Trophoblast cell (in vitro differentiated cells and primary cell): Measurements from ENCODE around the gene DAB1.
A peak's percentile ranks its signal among the peaks of the same experiment; 100 is the strongest.

Experiments used
- DNase-seq, 2 donors: peaks; one replicate each; pipeline ENCODE4 v3.0.0-alpha.2; 2016
- H2AFZ ChIP-seq: 2 replicates; pipeline ENCODE4 v1.6.1; 2013; ENCODE audit warnings: low read length, moderate library complexity, mild to moderate bottlenecking; ENCODE audit not compliant: insufficient read depth, poor library complexity
- H2AK5ac ChIP-seq: 2 replicates; pipeline ENCODE4 v1.6.1; 2013; ENCODE audit warnings: mild to moderate bottlenecking, low read length
- H2BK120ac ChIP-seq: 2 replicates; pipeline ENCODE4 v1.6.1; 2013; ENCODE audit warnings: low read length, mild to moderate bottlenecking, moderate library complexity; ENCODE audit not compliant: insufficient read depth, poor library complexity
- H2BK12ac ChIP-seq: 2 replicates; pipeline ENCODE4 v1.6.1; 2013; ENCODE audit warnings: mild to moderate bottlenecking, low read length, moderate library complexity
- H2BK5ac ChIP-seq: 2 replicates; pipeline ENCODE4 v1.6.1; 2013; ENCODE audit warnings: low read length, low read depth, moderate library complexity, mild to moderate bottlenecking; ENCODE audit not compliant: poor library complexity
- H3K14ac ChIP-seq: 2 replicates; pipeline ENCODE4 v1.6.1; 2013; ENCODE audit warnings: mild to moderate bottlenecking, low read length
- H3K18ac ChIP-seq: 2 replicates; pipeline ENCODE4 v1.6.1; 2013; ENCODE audit warnings: mild to moderate bottlenecking, low read length
- H3K23ac ChIP-seq: 2 replicates; pipeline ENCODE4 v1.6.1; 2013; ENCODE audit warnings: low read length
- H3K27ac ChIP-seq: 2 replicates; pipeline ENCODE4 v1.5.1; 2013; ENCODE audit warnings: low read depth, mild to moderate bottlenecking, inconsistent platforms, low read length, moderate library complexity
- H3K27me3 ChIP-seq: 2 replicates; pipeline ENCODE4 v1.6.1; 2013; ENCODE audit warnings: inconsistent platforms, mild to moderate bottlenecking, low read length, moderate library complexity; ENCODE audit not compliant: insufficient read depth
- H3K36me3 ChIP-seq, 2 experiments: 1 replicate in 1 of 2; 2 replicates in 1 of 2; pipeline ENCODE4 v1.6.1; 2013; ENCODE audit warnings: low read length in 2 of 2, mild to moderate bottlenecking in 2 of 2, moderate library complexity in 1 of 2; ENCODE audit not compliant: insufficient read depth in 2 of 2, control insufficient read depth in 1 of 2
- H3K4ac ChIP-seq: 2 replicates; pipeline ENCODE4 v1.6.1; 2013; ENCODE audit warnings: low read depth, mild to moderate bottlenecking, low read length, moderate library complexity
- H3K4me1 ChIP-seq, 2 experiments: 1 replicate in 1 of 2; 2 replicates in 1 of 2; pipeline ENCODE4 v1.6.1; 2013; ENCODE audit warnings: low read length in 2 of 2, mild to moderate bottlenecking in 2 of 2, moderate library complexity in 1 of 2; ENCODE audit not compliant: insufficient read depth in 2 of 2, control insufficient read depth in 1 of 2
- H3K4me2 ChIP-seq: 2 replicates; pipeline ENCODE4 v1.6.1; 2013; ENCODE audit warnings: inconsistent platforms, mild to moderate bottlenecking, low read length, moderate library complexity
- H3K4me3 ChIP-seq: 2 replicates; pipeline ENCODE4 v1.5.1; 2013; ENCODE audit warnings: mild to moderate bottlenecking, low read depth, low read length, inconsistent platforms
- H3K79me1 ChIP-seq: one replicate; pipeline ENCODE4 v1.6.1; 2013; ENCODE audit warnings: low read length
- H3K79me2 ChIP-seq: 2 replicates; pipeline ENCODE4 v1.6.1; 2013; ENCODE audit warnings: low read length, mild to moderate bottlenecking; ENCODE audit not compliant: control insufficient read depth, insufficient read depth, poor library complexity
- H3K9ac ChIP-seq: 2 replicates; pipeline ENCODE4 v1.6.1; 2013; ENCODE audit warnings: mild to moderate bottlenecking, low read length
- H3K9me3 ChIP-seq: 2 replicates; pipeline ENCODE4 v1.6.1; 2013; ENCODE audit warnings: low read depth, mild to moderate bottlenecking, control low read depth, inconsistent platforms, low read length; ENCODE audit not compliant: insufficient read depth
- H4K12ac ChIP-seq: 2 replicates; pipeline ENCODE4 v1.6.1; 2013; ENCODE audit warnings: low read depth, mild to moderate bottlenecking, low read length, moderate library complexity
- H4K8ac ChIP-seq: 2 replicates; pipeline ENCODE4 v1.6.1; 2013; ENCODE audit warnings: low read depth, mild to moderate bottlenecking, low read length, moderate library complexity
- H4K91ac ChIP-seq: one replicate; pipeline ENCODE4 v1.6.1; 2013; ENCODE audit warnings: low read depth, mild to moderate bottlenecking, low read length, moderate library complexity
- WGBS: extraction: QIAGEN DNeasy Blood & Tissue Kit; methylation state at CpG from one replicate; pipeline ENCODE4 v1.1.7; 2013; ENCODE audit warnings: missing lambda C conversion rate; ENCODE audit not compliant: insufficient read length, insufficient coverage; ENCODE audit errors: extremely low coverage; 5-methylcytosine and 5-hydroxymethylcytosine counted together

Gene DAB1

DNA sequence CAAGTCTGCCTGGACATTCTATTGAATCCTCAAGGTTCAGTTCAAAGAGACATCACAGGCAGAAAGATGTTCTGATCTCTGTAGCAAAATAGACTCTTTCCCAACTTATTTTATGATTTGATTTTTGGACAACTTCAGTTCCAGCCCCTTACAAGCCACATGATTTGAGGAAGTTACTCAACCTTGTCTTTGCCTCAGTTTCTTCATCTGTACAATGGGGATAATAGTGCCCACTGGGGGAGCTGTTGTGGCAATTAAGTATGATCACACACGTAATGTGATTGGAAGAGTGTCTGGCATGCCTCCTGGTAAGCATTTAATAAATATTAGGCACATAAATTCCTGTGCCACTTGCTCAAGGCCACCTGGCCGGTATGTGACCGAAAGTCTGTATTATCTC, 130.6 kb downstream of the DAB1 start:
- Histone ChIP-seq H3K9me3 (no peaks in the 10 kb centered on the region), H3K23ac (no peak overlapping the region), H3K4me3 (no peak overlapping the region), H3K27ac (no peak overlapping the region), H2BK12ac (no peak overlapping the region), H3K18ac (no peak overlapping the region), H3K4me1 (no peaks in the 10 kb centered on the region), H3K9ac (no peak overlapping the region), H3K79me2 (no peaks in the 10 kb centered on the region), H3K27me3 (no peaks in the 10 kb centered on the region), H3K4ac (no peak overlapping the region), H4K91ac (no peak overlapping the region), H3K4me2 (no peak overlapping the region), H4K8ac (no peak overlapping the region), H2BK120ac (no peak overlapping the region), H3K14ac (no peak overlapping the region), H2BK5ac (no peak overlapping the region), H4K12ac (no peak overlapping the region), H3K36me3 (no peaks in the 10 kb centered on the region), H2AFZ (no peak overlapping the region), H3K79me1 (no peaks in the 10 kb centered on the region), H2AK5ac (no peak overlapping the region)
- no peak for DNase-seq
- WGBS = no CpG with 5 or more reads among the region's 3 CpGs

DNA sequence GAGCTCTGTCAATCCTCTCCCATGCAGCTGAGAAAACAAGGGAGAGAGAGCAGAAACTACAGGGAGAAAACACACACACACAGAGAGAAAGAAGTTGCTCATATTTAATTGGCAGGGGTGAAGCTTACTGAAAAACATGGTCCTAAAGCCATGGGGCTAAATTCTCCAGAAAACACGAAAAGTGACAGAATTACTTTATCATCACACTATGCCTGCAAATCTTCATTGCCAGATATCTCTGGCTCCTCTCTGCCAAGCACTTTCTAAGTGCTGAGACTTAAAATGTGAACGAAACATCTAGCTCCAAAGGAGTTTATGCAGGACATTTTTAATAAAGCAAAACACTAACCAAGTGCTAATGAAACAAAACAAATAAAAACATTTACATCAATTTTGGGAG, 134.1 kb downstream of the DAB1 start:
- H2BK12ac ChIP-seq = no peak overlapping the region
- H3K4me3 ChIP-seq = no peak overlapping the region
- H3K9me3 ChIP-seq = no peaks in the 10 kb centered on the region
- H2BK120ac ChIP-seq = no peak overlapping the region
- no peak overlapping the region for H2BK5ac ChIP-seq
- H3K23ac ChIP-seq = no peak overlapping the region
- no peak overlapping the region for H3K14ac ChIP-seq
- no peak overlapping the region for H3K27ac ChIP-seq
- H4K91ac ChIP-seq = no peak overlapping the region
- no peaks in the 10 kb centered on the region for H3K79me1 ChIP-seq
- H2AK5ac ChIP-seq = no peak overlapping the region
- H3K4ac ChIP-seq = no peak overlapping the region
- no peak for DNase-seq
- H3K4me1 ChIP-seq = no peaks in the 10 kb centered on the region
- H3K36me3 ChIP-seq = no peaks in the 10 kb centered on the region
- no peak overlapping the region for H3K9ac ChIP-seq
- H2AFZ ChIP-seq = no peak overlapping the region
- no peak overlapping the region for H4K8ac ChIP-seq
- H3K27me3 ChIP-seq = no peaks in the 10 kb centered on the region
- H3K79me2 ChIP-seq = no peaks in the 10 kb centered on the region
- no peak overlapping the region for H3K18ac ChIP-seq
- no peak overlapping the region for H3K4me2 ChIP-seq
- no peak overlapping the region for H4K12ac ChIP-seq
- WGBS = no CpG with 5 or more reads among the region's 2 CpGs

DNA sequence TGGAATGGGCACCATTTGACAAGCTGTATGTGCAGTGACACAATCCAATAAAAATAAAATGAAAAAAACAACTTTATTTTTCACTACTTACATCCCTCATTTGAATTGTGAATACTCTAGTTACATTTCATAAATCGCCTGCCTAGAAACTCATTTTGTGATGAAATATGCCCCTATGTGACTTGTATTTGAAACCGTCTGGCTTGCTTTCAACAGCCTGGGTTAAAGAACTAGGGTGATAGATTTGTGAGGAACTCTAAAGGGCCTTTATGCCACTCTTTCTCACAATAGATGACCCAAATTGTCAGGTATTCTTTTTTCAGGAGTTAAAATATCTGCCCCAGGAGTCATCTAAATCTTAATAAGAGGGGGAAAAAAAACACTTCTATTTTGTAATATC, 137.9 kb downstream of the DAB1 start:
- WGBS = no CpG with 5 or more reads among the region's 2 CpGs
- H4K91ac ChIP-seq = no peak overlapping the region
- no peak overlapping the region for H3K4me2 ChIP-seq
- no peak overlapping the region for H3K18ac ChIP-seq
- H3K4me1 ChIP-seq = peaks cover 9% of the 10 kb centered on the region in 2 experiments
- H3K79me2 ChIP-seq = no peaks in the 10 kb centered on the region
- no peaks in the 10 kb centered on the region for H3K9me3 ChIP-seq
- H2BK5ac ChIP-seq = no peak overlapping the region
- no peak overlapping the region for H2BK120ac ChIP-seq
- no peaks in the 10 kb centered on the region for H3K36me3 ChIP-seq
- H3K79me1 ChIP-seq = peaks cover 2% of the 10 kb centered on the region
- no peak overlapping the region for H4K12ac ChIP-seq
- H3K9ac ChIP-seq = no peak overlapping the region
- peak; percentile 23 to 72 for DNase-seq
- no peak overlapping the region for H2BK12ac ChIP-seq
- H3K23ac ChIP-seq = no peak overlapping the region
- H2AFZ ChIP-seq = no peak overlapping the region
- no peaks in the 10 kb centered on the region for H3K27me3 ChIP-seq
- no peak overlapping the region for H2AK5ac ChIP-seq
- no peak overlapping the region for H3K14ac ChIP-seq
- H3K4me3 ChIP-seq = no peak overlapping the region
- H4K8ac ChIP-seq = no peak overlapping the region
- no peak overlapping the region for H3K27ac ChIP-seq
- no peak overlapping the region for H3K4ac ChIP-seq

DNA sequence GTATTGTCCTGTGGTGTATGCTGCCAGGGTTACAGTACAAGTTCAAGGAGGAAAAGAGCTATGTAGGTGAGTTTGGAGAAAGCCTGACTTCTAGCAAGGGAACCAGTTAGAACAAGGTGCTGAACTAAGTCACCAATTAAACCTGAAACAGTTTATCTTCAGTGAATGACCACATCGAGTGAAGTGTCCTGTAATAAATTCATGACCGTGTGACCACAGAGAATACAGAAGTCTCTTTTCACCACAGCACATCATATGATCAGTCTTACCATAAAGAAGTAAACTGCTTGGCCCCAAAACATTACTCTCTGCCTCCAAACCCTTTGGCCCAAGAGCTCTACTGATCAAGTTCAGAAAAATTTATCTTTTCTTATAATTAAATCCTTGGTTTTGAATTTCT, 141.4 kb downstream of the DAB1 start:
- no peak overlapping the region for H4K12ac ChIP-seq
- H3K23ac ChIP-seq = no peak overlapping the region
- no peak overlapping the region for H3K14ac ChIP-seq
- no peak overlapping the region for H3K4me3 ChIP-seq
- H3K4ac ChIP-seq = peak overlapping the region; percentile 55
- DNase-seq = no peak
- H4K91ac ChIP-seq = peak overlapping the region; percentile 11
- H3K27me3 ChIP-seq = no peaks in the 10 kb centered on the region
- no peaks in the 10 kb centered on the region for H3K36me3 ChIP-seq
- no peak overlapping the region for H3K4me2 ChIP-seq
- peak overlapping the region; percentile 14 for H2BK5ac ChIP-seq
- no peak overlapping the region for H3K9ac ChIP-seq
- H3K27ac ChIP-seq = no peak overlapping the region
- H3K18ac ChIP-seq = no peak overlapping the region
- H2BK120ac ChIP-seq = no peak overlapping the region
- no peaks in the 10 kb centered on the region for H3K9me3 ChIP-seq
- no peak overlapping the region for H2AFZ ChIP-seq
- H3K4me1 ChIP-seq = peaks cover 10 to 13% of the 10 kb centered on the region in 2 experiments
- H2AK5ac ChIP-seq = no peak overlapping the region
- peak overlapping the region; percentile 92 for H2BK12ac ChIP-seq
- peaks cover 8% of the 10 kb centered on the region for H3K79me1 ChIP-seq
- WGBS = no CpG with 5 or more reads among the region's 2 CpGs
- no peak overlapping the region for H4K8ac ChIP-seq
- H3K79me2 ChIP-seq = no peaks in the 10 kb centered on the region
